ENCODE measurements around the gene KLHL25.

KLHL25 gene

DNA sequence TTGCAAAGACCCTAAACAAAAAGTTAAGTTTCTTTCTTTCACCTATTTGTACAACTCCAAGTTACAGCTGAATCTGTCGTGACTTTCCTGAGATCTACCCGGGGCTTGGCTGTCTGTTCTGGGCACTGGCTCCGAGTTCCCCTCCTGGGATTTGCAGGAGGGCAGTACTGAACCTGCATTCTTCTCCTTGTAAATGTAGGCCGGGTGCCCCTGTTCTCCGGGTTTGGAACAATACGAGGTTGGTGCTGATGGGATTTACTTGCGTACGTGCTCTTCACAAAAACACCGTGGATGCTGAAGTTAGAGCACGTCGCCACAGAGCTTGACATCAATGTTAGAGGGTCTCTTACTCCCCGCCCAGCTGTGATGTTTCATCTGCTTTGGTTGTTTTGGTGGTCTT, 48.1 kb downstream of the KLHL25 start:
- DNase-seq: no peak

- DNase-seq: no peak
Measured at GRCh38 chr15:85745525-85746150, 49.1 kb downstream of the KLHL25 start.

DNA sequence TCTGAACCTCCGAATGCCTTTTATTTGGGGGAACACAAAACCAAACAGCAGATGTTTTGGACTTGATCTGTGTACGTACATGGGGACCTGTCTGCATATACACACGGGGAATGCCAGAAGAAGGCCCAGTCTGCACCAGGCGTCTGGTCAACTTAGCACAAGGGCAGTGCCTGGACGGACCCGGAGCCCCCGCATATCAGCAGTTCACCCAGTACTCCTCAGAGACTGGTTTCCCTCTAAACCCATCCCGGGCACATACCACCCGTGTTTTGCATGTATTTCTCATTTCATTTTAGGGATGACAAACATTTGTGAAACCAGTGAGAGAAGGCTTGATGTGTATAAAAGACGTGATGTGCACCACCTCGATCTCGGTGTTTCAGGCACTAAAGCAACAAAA, 49.7 kb downstream of the KLHL25 start:
- no peak for DNase-seq

DNA sequence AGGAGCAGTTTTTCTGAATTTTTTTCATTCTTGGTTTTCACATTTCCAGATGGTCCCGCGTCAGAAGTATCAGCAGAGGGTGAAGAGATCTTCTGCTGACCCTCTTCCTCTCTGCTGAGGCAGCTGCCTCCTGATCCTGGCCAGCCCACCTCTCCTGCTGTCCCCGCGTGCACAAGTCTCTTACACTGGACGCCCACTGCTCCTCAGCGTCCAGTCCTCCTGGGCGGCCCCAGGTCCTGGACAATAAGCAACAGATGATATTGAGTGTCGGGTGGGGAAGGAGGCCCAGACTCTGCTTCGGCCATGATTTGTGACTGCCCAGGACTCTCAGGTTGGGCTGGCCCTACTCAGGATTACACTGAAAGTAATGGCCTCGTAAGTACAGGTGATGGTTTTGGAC, 50.1 kb downstream of the KLHL25 start:
- DNase-seq: no peak

DNA sequence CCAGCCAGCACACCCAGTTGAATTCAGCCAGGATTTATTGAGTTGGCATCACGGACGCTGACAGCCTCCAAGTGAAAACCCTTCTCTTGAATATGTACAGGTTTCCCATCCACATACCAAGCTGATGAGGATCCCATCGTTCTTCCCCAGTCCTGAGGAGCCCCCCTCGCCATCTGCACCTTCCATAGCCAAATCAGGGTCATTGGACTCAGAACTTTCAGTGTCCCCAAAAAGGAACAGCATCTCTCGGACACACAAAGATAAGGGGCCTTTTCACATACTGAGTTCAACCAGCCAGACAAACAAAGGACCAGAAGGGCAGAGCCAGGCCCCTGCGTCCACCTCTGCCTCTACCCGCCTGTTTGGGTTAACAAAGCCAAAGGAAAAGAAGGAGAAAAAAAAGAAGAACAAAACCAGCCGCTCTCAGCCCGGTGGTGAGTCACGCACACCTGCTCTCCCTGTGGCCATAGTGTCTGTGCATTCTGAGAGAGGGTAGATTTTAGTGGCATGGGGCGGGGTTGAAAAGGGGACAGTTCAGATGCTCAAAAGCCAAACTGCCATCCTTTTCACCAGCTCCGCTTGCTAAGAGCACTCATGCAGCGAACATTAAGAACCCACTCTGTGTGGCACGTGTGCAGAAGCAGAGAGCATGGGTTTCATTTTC, 51.2 kb downstream of the KLHL25 start:
- no peak for DNase-seq

- DNase-seq: no peak
Measured at GRCh38 chr15:85742186-85742821, 52.4 kb downstream of the KLHL25 start.

DNA sequence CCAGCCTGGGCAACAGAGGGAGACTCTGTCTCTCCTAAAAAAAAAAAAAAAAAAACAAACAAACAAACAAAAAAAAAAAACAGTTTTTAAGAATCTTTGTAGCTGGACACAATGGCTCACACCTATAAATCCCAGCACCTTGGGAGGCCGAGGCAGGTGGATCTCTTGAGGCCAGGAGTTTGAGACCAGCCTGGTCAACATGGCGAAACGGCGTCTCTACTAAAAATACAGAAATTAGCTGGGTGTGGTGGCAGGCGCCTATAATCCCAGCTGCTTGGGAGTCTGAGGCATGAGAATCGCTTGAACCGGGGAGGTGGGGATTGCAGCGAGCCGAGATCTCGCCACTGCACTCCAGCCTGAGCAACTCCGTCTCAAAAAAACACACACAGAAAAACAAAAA, 53.1 kb downstream of the KLHL25 start:
- DNase-seq: no peak

- DNase-seq: no peak
Measured at GRCh38 chr15:85741021-85741421, 53.7 kb downstream of the KLHL25 start.

DNA sequence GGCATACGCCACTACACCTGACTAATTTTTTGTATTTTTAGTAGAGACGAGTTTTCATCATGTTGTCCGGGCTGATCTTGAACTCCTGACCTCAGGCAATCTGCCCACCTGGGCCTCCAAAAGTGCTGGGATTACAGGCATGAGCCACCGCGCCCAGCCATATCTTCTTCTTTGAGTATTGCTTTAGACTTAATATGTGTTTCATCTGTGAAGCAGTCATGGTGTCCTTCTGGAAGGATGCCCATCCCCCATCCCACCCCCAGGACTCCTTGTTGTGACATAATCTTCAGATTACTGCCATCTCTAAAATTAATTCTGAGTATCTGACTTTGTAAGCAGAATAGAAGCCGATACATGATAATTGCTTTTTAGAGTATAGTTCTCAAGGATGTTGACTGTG, 57.7 kb downstream of the KLHL25 start:
- DNase-seq: no peak

DNA sequence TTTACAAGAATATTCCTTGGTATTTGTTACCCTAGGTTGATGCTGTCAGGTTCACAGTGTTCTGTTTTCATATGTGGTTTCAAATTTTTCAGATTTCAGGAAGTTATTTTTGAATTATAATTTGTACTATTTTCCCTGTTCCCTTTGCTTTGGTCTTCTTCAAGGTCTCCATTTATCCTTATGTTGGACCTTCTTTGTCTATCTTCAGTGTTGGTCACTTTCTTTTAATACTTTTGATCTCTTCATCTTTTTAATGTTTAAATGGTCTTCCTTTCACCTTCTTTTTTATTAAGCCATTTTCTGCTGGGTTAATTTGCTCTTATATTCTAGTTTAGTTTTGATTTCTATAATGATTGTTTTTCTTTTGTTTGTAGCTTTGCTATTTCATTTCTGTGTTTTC, 61.3 kb downstream of the KLHL25 start:
- no peak for DNase-seq

GRCh38 chr15:85730001-85730820, 64.5 kb downstream of the KLHL25 start:
- peak in 2 of 5 donors; percentile 48 to 63 for DNase-seq

DNA sequence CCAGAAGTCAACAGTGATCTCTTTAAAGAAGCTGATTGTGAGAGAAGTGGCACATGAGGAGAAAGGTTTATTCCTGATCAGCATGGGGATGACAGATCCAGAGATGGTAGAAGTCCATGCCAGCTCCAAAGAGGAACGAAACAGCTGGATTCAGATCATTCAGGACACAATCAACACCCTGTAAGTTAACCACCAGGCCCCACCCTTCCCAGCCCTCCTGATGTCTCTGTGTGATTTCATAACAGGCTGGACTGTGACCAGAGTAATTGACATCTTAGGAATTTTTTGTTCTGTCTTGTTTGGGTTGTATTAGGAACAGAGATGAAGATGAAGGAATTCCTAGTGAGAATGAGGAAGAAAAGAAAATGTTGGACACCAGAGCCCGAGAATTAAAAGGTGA, 67.7 kb downstream of the KLHL25 start:
- DNase-seq: no peak

GRCh38 chr15:85726454-85726853, 68.3 kb downstream of the KLHL25 start:
- no peak for DNase-seq

DNA sequence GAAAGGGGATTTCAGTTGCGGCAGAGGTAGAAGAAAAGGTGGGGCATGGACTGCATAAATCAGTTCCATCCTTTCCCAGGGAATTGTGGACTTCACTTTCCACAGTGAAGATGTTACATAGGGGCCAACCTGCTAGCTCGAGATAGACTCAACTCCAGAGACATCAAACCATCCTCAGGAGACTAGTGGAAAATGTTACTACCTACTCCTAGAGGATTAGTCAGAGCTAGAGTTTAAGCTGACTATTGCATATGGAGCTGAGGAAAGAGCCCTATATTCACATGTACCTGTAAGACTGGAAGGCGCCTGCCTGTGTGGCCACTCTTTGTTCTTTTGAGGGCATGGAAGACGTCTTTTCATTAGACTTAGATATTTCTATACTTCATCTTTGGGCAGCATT, 69.2 kb downstream of the KLHL25 start:
- no peak for DNase-seq

DNA sequence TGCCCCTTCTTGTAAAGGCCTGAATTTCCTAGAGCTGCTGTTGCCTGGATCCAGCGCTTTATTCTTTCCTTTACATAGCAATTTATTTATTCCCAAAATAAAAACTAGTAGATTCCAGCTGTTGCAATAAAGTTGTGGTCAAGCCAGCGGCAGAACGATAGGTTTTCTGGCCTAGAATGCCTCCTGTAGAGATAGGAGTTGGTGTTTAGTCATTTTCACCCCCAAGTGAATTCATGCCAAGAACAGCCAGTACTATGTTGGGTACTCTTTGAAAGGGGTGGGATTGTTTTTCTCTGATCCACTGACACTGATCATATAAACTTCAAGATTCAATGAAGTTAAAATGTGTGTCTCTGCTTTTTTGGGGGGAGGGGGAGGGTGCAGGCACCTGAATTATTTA, 69.7 kb downstream of the KLHL25 start:
- no peak for DNase-seq

DNA sequence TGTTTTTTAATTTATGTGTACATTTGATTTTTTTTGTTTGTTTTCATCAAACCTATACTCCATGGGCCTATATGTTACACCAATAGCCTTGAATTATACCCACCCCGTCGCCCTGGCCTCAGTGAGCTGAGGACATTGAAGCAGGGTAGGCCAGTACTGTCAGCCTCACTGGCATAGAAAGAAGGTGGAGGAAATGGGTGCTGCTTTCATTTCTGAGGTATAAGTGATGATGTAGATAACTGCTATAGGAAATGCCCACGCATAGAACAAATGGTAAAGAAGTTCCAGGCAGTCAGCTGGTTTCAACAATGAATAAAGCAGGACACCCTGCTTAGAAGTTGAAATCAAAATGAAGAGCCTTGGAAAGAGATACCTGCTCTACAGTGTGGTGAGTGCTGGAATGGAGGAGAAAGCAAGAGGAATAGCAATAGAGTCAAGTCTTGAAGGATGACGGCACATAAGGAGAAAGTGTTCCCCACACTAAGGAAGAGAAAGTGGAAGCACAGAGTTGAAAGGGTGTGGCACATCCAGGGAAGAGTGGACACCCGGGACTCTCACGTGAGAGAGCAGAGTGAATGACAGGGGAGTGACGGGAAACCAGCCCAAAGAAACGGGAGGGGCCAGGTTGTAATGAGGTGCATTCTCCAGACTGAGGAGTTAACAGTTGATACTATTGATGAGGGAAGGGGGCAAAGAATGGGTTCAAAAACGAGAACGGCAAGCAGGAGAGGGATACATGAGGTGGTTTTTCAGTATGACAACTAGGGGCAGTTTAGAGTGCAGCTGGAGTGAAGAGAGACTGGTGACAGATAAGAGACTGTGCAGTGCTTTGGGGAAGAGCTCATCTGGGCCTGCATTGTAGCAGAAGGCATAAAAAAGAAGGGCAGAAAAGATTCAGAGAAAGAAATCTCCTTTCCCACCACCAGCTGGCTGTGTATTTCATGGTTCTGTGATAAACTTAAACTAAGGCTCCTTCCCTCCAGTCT, 70.5 kb downstream of the KLHL25 start:
- DNase-seq: peak in 1 of 5 donors; percentile 52

DNA sequence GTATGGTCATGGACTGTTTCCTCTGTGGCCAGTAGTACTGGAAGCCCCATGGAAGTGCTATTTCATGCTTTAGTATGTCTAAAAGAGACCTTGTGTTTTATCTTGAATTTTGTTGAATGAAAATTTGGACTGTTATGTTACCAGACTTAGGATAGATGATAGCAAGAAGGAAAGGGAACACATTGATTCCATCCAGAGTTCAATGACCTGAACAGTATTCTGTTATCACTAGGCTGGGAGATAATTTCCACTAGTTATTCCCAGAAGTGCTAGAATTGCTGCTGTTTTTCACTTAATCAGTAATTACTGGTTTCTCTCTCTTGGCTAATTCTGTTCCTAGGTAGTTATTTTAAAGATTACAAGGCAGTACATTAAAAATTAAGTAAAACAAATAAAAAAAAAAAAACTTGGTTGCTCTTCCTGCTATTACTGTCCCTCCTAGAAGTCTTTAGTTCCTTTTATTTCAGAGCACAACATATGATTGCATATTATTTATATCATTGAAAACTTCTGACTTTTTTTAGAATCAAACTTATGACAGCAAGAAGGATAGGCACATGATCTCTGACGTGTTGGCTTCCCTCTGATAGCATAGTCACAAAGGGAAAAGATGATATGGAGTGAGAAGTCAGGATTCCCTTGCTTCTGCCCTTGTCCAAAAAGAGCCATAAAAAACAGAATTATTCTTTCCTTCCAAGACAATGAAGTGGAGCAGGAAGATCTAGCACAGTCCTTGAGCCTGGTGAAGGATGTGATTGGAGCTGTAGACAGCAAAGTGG, 72.2 kb downstream of the KLHL25 start:
- DNase-seq: no peak

- DNase-seq: no peak
Measured at GRCh38 chr15:85718981-85719380, 75.7 kb downstream of the KLHL25 start.

DNA sequence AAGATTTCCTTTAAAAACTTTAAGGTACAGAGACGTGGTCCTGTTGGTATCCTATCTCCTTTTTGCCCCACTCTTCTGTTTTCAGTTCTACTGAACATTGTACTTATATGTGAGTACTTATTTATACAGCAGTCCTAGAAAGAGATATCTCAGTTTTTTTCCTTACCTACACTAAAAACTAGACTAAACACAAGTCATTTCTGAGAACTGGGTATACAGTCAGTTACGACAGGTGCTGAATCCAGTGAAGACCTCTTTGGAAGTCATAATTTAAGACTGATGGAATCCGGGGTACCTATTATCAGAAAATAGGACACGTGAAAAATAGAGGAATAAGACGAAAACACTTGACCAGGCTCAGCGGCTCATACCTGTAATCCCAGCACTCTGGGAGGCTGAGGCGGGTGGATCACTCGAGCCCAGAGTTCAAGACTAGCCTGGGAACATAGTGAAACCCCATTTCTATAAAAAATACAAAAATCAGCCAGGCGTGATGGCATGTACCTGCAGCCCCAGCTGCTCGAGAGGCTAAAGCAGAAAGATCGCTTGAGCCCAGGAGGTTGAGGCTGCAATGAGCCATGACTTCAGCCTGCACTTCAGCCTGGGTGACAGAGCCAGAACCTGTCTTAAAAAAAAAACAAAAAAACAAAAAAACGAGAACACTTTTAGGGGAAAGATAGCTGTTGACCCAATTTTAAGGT, 76.3 kb downstream of the KLHL25 start:
- DNase-seq: no peak

DNA sequence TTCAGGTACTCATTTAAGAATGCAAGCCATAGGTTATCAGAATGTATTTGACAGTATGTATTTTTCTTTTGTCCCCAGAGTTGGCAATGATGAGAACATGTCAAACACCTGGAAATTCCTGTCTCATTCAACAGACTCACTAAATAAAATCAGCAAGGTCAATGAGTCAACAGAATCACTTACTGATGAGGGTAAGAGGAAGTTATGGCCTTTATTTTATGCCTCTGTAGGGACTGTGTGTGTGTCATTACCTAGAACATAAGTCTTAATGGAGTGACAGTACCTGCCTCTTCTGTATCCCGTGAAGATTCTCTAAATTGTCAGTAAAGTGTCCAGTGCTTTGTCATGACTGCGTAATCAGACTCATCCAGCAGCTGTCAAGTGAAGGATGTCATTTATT, 77.5 kb downstream of the KLHL25 start:
- no peak for DNase-seq

DNA sequence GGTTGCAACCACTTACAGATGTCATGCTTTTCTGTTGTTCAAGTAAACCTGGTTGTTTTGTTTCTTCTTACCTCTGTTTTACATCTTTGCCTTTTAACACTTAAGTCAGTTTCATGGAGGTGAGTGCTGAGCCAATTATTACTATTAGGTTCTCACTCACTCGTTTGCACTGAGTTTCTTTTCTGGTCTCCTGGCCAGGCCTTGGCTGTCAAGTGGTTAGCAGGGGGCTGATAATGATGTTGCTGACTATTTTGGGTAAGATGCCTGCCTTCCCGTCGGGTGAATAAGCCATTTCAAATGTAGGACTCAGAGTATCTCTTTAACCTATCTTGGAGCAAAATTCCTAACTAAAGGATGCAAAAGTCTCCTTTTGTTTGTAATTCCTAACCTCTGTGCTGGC, 78.5 kb downstream of the KLHL25 start:
- no peak for DNase-seq
